ENCODE data around the gene ANGPTL1.
"Not testable (repeated sequence)": the region's sequence is repeated elsewhere in the genome, so short reads cannot be mapped to it uniquely, and the experiment has no call there.

Gene ANGPTL1

GRCh38 chr1:178864326-178864725 lies 6.6 kb downstream of the ANGPTL1 start:
- DNase-seq = peak; percentile 70

GRCh38 chr1:178862864-178863263 lies 8.0 kb downstream of the ANGPTL1 start:
- DNase-seq = no peak

GRCh38 chr1:178862416-178862815 lies 8.5 kb downstream of the ANGPTL1 start:
- no peak for DNase-seq

GRCh38 chr1:178857126-178857525 lies 13.8 kb downstream of the ANGPTL1 start:
- no peak for DNase-seq

- DNase-seq = no peak
Observed at GRCh38 chr1:178849918-178850317, 21.0 kb downstream of the ANGPTL1 start.

GRCh38 chr1:178847919-178848318 lies 23.0 kb downstream of the ANGPTL1 start:
- DNase-seq = not testable (repeated sequence)

GRCh38 chr1:178847396-178847849 lies 23.5 kb downstream of the ANGPTL1 start:
- no peak for DNase-seq

- DNase-seq = no peak
Observed at GRCh38 chr1:178846306-178846705, 24.6 kb downstream of the ANGPTL1 start.

- DNase-seq = no peak
Observed at GRCh38 chr1:178844436-178844835, 26.4 kb downstream of the ANGPTL1 start.

GRCh38 chr1:178825167-178825566 lies 45.7 kb downstream of the ANGPTL1 start:
- no peak for DNase-seq

- no peak for DNase-seq
Observed at GRCh38 chr1:178821134-178821866, 49.6 kb downstream of the ANGPTL1 start.

- peak; percentile 79 for DNase-seq
Observed at GRCh38 chr1:178819123-178819522, 51.8 kb downstream of the ANGPTL1 start.

GRCh38 chr1:178818416-178818815 lies 52.5 kb downstream of the ANGPTL1 start:
- no peak for DNase-seq

GRCh38 chr1:178810585-178810984 lies 60.3 kb downstream of the ANGPTL1 start:
- no peak for DNase-seq

- no peak for DNase-seq
Observed at GRCh38 chr1:178808529-178808928, 62.3 kb downstream of the ANGPTL1 start.

- DNase-seq = no peak
Observed at GRCh38 chr1:178806665-178807300, 64.1 kb downstream of the ANGPTL1 start.

- no peak for DNase-seq
Observed at GRCh38 chr1:178802873-178803272, 68.0 kb downstream of the ANGPTL1 start.

All from islet precursor cell (in vitro differentiated cells).